CD4-positive, alpha-beta T cell treated with Interleukin-1 beta for 1 hour (primary cell): ENCODE measurements around the gene SARNP.

ENCODE experiments used
- DNase-seq, 2 donors: peaks; one replicate each; pipeline ENCODE4 v3.0.0-alpha.2; 2020 to 2022

Gene SARNP

DNA sequence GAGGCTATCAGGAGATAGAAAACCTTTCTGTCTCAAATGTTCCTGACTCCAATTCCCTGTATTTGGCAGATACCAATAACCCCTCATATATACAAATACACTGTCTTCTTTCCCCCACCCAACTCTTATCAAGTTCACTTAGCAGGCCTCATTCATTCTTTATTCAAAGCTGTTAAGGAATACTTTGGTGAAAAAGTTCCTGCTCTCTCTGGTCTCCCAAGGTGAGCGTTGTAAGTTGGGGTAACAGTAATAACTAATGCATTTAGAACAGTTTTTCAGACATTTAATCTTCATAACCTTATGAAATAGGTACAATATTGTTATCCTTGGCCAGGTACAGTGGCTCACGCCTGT, 78.5 kb downstream of the SARNP start:
- DNase-seq = no peak

DNA sequence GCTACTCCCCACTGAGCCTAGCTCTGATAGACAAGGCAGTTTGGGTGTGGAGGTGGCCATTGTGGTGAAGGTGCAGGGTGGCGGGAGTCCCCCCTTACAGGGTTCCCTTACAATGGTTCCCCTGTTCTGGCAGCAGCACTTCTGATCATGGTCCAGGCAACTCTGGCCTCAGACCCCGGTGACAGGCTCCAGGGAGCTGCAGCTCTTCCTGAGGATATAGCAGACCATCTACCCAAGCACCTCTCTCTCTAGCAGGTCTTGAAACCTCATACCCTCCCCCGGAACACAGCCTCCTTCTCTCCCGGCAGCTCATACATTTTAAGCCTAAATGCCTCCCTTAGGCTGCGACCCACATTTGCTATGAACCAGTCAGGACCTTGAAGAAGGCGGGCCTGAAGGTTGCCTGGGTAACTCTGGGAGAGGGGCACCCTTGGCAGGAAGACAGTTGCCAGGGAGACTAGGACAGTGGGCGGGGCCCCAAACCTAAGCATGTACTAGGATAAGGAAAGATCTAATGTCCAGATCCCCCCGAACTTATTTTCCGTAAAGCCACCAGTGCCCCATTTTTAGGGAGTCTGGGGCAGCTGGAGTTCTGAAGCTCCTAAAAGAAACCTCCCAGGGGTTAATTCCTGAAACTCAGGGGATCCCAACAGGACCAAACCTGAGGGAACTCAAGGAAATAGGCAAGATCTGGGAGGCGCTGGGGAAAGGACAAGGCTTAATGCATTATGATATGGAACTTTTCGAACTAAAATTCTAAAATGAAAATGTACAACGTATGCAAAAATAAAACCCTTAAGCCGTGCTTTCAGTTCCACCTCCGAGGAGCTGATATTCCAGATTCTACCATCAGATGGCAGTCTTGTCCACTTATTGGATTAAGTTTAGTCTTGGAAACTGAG, 79.2 kb downstream of the SARNP start:
- peak; percentile 82 to 91 for DNase-seq

DNA sequence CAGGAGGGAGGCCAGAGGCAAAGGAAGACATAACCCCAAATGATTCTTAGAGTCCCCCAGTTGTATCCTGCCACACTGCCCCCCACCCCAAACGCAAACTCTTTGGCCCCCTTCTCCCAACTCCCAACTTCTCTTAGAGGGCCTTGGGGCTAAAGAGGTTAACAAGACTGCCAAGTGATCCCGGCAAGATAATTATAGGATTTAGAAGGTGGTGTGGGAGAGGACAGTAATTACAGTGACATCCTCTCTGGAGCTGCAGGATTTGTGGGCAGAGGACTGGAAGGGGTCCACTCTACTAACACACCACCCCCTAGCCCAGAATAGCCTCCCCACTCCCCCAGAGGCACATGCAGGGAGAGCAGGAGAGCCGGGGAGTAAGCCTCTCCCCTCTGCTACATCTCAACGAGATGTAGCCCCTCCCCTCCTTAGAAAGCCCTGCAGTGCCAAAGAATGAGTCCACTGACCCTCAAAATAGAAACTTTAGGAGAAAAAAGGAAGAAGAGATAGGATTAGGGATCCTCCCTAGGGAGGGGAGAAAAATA, 79.9 kb downstream of the SARNP start:
- DNase-seq = no peak

DNA sequence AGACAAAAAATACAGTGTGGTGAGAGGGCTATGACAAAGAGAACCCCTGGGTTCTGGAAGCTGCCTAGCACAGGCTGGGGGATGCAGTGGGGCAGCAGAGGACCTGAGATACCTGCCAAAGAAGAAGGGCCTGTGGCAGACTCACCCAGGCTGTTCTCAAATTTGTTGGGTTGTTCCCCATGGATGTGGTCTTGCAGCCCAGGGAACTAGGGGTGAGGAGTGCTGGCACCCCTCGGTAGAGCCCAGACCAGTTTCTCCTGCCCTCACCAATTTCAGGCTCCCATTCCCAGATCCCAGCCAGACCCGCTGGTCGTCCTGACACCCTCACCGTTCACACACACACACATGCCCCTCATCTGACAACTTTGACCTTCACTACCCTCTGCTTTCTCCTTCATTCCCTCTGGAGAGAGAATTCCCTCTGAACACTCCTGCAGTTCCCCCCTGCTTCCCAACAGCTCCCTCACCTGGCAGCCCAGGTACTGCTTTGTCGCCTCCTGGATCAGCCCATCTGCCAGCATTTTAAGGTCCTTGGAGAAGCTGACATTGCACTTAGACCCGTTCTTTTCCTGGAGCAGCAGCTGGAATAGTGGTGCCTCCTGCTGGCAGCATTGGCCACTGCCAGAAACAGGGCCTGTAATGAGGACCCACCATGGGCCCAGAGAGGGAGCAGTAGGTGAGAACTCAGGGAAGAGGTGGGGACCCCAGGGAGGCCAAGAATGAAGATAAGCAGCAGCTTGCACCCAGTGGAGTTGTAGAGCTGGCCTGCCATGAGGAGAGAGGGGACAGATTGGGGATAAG, 80.5 kb downstream of the SARNP start:
- peak; percentile 62 to 67 for DNase-seq

DNA sequence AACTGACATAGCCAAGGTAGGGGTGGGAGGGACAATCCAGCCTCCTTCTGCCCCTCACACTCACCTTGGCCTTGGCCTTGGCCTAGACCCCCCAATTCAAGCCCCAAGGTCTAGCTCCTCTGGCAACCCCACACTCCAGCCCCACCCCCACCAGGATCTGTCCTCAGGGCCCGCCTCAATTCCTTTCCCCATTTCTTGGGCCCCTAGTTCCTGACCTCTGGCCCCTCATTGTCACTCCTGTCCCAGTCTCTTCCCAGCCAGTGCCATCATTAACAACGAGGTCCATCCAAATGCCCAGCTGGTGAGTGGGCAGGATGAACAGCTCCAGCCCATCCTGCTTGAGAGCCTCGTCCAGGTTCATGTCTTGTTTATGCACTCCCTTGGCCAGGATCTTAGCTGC, 81.4 kb downstream of the SARNP start:
- no peak for DNase-seq

DNA sequence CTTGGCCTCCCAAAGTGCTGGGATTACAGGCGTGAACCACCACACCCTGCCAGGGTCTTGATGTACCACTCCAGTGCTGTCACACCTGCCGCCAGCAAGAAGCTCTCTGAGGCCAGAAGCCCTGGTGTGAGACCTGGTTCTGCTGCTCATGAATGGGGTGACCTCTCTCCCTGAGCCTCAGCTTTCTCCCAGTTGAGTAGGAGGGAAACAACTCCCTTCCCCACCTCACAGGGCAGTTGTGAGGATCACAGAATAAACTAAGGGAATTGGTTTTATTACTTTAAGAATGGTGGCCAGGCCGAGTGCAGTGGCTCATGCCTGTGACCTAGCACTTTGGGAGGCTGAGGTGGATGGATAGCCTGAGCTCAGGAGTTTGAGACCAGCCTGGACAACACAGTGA, 82.9 kb downstream of the SARNP start:
- no peak for DNase-seq

DNA sequence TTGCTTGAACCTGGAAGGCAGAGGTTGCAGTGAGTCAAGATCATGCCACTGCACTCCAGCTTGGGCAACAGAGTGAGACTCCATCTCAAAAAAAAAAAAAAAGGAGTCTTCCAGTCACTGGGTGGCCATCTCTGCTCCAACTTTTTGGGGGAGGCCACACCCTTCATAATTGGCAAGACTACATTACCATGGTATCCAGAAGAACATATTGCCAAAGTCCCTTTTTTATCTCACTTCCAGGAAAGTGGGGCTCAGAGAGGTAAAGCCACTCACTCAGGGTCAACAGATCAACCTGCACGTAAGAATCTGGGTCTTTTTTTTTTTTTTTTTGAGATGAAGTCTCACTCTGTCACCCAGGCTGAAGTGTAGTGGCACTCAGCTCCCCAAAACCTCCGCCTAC, 83.7 kb downstream of the SARNP start:
- no peak for DNase-seq

DNA sequence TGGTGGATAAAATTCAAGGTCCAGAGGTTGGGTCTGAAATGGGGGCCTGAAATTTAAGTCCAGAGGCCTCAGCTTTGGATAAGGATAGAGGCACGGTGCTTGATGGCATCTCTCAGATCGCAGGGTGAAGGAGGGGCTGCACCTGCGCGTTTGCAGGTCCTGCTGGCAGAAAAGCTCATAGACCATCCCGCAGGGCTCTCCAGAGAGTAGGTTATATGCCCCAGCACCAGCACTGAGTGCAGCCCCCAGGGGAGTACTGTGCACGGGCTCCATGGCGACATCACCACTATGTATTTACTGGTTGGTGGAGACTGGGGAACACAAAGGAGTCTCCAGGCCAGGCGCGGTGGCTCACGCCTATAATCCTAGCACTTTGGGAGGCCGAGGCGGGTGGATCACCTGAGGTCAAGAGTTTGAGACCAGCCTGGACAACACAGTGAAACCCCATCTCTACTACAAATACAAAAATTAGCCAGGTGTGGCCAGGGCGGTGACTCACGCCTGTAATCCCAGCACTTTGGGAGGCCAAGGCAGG, 84.4 kb downstream of the SARNP start:
- DNase-seq = no peak

DNA sequence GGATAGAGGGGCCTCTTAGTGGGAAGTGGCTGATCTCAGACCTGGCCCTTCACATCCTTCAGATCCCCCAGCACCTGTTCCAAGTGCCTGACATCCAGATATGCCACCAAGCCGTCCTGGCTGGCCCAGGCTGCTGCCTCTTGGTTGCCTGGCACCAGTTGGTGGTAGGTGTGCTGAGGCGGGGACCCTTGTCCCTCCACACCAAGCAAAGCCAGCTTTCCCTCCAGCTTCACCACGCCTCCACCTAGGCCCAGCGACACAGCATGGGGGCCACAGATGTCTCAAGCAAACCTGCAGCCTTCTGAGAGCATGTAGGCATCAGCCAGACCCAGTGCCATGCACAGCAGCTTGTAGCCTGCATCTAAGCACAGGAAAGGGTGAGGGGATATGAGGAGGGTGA, 85.2 kb downstream of the SARNP start:
- no peak for DNase-seq

DNA sequence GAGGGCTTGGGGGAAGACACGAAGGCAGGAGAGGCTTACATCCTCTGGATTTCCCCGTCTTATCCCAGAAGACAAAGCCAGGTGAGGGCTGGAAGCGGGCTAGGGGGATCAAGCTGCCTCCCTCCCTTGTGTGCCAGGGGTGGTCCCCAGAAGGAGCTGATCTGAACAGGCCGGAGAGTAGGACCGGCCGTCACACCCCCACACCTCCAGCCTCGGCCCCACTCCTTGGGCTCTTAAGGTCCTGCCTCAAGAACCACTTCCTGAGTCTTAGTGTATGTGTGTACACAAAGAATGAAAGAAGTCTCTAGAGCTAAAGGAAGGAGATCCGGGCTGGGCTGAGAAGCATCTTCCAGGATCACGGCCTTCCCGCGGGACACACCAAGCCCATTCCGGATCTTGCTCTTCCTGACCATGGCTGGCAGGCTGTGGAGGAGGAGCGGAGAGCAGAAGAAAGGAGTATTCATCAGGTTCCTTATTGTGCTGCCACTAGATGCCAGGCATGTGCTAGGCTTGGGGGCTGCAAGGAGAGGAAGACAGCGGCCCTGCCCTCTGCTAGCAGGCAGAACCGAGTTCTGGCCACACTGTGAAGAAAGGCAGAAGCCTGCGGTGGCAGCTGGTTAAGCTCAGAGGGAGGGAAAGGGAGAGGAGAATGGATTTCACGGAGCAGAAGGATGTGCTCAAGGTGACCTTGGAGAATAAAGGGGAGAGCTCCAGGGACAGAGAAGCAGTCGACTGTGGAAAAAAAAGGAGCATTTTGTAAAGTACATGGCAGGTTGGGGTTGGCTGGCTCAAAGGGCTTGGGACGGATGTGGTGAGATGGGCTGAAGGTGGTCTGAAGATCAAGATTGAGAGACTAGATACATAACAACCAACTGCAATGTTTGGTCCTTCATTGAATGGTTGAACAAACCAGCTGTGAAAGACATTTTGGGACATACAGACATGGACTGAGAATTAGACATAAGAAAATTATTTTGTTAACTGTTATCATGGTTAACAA, 87.4 kb downstream of the SARNP start:
- peak; percentile 32 to 45 for DNase-seq

DNA sequence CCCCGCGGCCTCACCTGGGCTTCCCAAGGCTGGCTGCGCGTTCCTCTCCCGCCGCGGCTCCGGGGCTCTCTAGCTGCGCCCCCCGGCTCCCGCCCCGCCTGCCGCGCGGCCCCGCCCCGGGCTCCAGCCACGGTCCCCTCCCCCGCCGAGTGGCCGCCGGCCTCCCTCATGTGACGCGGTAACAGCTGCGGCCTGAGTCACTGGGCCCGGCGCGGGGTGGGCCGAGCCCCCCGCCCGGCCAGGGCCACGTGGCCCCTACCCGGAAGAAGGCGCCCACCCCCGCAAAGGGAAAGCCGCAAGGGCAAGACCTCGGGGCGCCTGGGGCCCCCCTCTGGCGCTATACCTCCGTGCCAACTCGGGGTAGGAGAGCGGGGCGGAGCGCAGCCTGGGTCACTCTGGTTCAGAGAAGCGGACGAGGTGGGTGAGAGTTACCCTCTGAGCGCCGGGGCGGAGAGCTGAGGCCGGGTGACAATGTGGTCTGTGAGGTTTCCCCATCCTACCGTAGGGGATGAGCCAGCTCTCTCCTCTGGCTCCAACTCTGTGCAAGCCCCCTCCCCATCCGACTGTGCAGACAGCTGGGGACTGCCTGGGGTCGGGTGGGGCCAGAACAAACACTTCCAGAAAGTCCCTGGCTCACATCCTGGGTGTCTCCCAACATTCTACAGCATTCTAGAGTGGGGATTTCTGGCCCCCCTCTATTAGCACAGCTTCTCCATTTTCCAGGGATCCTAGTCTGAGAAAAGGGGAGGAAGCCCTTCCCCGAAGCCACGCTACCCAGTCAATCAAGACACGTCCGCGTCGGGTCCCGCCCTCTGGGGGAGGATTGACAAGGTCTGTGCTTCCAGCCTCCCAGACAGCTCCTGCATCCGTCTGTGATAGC, 88.3 kb downstream of the SARNP start, which contains the start of gene CD63:
TSS of gene CD63 (minus strand) at position 71 of the 880 bp plus-strand sequence. CDS start 668 bp downstream, outside the sequence.
- peak; percentile 63 to 71 for DNase-seq

DNA sequence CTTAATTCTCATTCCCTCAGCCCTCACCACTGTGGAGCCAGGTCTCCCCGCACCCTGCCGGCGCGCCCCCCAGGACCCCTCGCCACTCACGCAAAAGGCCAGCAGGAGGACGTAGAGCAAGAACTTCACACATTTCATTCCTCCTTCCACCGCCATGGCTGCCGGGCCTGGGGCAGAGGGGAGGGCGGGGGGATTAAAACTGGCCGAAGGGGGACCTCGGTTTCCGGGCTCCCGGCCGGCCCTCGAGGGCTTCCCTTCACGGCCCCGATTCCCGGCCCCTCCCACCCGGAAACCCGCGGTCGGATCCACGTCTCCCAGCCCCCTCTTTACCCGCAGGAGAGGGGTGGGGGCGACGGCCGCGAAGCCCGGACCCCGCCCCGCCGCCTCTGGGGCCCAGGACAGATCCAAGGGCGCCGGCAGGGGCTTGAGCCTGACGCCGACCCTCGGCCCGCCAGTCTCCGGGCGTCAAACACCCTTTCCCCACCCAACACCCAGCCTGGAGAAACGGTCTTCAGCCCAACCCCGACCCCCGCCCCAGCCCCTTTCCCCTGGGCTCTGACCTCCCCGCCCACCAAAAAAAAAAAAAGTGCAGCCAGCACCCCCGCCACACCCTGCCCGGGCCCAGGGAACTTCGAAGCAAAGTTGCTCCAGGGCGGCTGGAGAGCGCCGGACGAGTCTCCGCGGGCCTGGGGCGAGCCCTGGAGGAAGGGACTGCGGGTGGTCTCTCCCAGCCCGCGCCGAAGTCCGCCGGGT, 89.2 kb downstream of the SARNP start:
- peak in 1 of 2 donors; percentile 29 for DNase-seq

DNA sequence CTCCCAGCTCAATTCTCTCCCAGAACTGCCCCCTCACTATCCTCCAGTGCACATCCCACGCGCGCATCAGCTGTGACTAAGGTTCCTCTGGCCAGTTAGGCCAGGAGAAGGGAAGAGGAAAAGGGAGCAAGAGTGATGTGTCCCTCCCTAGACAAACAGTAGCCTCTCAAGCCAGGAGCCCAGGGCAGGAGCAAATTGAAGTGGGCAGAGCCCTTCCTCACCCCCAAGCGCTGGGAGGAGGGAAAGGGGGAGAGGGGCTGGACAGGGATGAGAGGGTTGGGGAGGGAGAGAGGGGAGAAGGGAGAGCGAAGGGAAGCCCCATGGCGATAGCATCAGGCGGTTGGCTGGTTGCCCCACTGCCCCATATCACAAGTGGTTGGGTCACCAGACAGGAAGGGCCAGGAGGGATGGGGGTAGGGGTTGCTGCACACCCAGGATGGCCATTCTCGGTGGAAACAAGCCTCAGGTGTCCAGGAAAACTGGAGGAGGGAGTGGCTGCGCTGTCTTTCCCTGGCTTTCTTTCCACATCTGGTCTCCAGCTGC, 89.8 kb downstream of the SARNP start:
- DNase-seq = no peak

DNA sequence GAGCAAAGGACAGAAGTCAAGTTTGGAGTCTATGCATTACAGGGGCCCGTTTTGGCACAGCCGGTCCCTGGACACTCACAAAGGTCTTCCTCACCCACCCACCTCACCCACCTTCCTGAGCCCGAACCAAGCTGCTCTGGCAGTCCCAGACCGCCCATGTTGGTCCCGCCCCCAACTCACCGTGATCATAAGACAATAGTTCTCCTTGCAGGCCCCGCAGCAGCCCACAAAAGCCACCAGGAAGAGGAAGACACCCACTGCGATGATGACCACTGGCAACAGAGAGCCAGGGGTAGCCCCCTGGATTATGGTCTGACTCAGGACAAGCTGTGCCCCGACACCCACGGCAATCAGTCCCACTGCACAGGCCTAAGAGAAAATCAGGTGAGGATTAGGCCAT, 90.6 kb downstream of the SARNP start:
- DNase-seq = no peak

DNA sequence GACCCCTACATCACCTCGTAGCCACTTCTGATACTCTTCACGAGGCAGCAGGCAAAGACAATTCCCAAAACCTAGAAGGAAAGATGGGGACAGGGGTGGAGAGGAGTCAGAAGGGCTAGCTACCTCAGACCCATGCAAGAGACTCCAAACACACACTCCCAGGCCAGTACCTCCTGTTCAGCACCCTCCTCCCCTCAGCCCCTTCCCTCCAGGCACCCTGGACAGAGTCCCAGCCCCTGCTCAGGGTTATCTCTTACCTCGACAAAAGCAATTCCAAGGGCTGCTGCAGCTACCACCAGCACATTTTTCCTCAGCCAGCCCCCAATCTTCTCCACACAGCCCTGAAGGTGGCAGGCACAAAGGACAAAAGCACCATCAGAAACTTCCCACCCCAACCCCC, 92.0 kb downstream of the SARNP start:
- DNase-seq = no peak

DNA sequence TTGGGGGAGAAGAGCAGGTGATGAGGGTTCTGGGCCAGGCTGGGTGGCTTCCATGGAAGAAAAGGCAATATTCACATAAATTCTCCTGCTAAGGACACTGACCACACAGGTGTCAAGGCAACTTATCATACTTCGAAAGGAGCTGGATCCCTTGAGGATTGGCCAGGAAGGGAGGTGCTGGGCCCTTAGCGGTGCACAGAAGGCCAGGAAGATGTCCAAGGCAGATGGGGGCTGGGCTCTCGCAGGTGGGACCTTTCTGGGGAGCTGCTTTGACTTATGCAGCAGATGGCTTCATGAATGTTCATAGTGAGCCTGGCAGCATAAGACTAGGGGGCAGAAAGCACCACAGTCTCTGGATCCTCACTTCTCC, 92.6 kb downstream of the SARNP start:
- DNase-seq = no peak

DNA sequence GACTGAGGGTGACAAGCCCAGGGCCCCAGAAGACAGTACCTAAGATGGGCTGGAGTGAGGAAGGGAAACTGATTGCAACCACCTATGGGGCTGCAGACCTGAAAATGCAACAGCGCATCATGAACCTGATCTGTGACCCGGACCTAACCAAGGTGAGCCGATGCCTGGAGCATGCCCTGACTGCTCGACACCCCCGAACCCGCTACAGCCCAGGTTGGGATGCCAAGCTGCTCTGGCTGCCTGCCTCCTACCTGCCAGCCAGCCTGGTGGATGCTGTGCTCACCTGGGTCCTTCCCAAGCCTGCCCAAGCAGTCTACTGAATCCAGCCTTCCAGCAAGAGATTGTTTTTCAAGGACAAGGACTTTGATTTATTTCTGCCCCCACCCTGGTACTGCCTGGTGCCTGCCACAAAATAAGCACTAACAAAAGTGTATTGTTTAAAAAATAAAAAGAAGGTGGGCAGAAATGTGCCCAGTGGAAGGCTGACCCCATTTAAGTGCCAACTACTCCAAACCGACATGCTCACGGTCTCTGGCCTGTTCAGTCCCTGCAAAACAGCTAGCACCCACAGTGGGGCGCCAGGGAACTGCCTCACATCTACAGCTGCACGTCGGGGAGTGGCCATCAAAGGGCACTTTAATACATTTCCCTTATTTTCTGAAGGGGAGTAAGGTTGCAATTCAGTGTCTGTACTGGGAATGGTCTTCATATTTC, 93.1 kb downstream of the SARNP start:
- DNase-seq = peak; percentile 74 to 75

DNA sequence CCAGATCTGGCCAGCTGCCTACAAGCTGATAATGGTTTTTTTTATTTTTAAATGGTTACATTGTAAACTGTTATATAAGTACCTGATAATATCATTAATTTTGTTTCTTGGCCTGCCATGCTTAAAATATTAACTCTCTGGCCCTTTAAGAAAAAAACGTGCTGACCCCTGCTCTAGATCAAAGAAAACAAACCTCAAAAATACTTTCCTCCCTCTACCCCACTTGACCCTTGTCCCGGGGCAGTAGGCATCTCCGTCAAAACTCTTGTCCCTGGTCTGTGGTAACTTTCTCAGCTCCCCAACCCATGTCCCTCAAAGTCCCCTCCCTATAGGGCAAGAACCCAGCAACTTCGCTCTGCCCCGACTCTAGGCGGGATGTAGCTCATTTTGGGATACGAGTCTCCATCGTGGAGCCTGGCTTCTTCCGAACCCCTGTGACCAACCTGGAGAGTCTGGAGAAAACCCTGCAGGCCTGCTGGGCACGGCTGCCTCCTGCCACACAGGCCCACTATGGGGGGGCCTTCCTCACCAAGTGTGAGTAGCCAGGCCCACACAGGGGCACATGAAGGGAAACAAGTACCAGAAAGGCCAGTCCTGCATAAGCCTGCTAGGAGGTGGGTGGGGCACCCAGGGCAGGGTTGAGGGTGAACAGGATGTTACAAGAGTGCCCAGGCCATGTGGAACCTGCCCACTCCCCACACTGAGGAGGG, 93.9 kb downstream of the SARNP start:
- no peak for DNase-seq

DNA sequence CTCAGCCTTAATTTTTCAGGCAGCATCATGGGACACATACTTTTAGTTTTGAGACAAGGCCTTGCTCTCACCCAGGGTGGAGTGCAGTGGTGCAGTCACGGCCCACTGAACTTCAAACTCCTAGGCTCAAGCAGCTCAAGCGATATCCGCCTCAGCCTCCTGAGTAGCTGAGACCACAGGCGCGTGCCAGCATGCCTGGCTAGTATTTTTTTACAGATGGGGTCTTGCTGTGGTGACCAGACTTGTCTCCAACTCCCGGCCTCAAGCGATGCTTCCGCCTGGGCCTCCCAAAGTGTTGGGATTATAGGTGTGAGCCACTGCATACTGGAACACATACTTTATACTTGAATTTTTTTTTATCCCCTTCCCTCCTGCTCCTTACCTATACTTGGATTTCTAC, 94.6 kb downstream of the SARNP start:
- no peak for DNase-seq
